ENCODE measurements around the gene CBFA2T2.

The CBFA2T2 gene

DNA sequence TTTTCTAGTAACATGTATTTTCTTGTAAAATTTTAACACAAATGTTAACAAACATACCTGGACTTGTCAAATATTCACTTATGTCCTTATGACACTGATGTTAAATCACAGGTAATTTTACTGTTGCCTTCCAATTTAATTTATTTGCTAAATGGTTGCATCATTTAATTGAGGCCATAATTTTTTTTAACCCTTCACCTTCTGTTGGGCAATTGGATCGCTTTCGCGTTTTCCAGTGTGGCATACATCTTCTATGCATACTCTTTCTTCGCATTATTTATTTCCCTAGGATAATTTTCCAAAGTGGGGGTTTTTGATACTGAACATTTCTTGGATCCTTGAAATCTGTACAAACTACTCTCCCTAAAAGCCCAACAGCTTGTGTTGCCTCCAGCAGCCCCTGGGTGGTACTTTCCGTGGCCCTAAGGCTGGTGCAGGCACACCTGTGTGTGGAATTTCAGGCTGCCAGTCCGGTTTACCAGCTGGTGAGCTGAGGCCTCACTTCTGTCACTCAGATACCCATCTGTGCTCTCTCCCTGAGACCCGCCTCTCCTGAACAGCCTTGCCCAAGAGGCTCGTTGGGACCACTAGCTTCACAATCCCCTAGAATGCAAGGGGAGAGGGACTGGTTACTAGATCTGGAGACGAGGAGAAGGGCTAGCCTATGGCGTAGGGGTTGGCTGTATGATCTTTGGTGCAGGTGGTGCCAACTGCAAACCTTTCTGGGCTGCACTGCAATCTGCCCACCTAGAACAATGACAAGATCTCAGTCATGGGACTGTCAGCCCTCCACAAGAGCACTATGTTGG lies 161.1 kb downstream of the CBFA2T2 start:
- H3K9ac ChIP-seq (ENCODE audit: low read depth, low read length, poor library complexity, severe bottlenecking) = no peak overlapping the region
- H4K20me1 ChIP-seq (ENCODE audit: insufficient read depth, low read length, poor library complexity, severe bottlenecking) = no peaks in the 10 kb centered on the region
- no peak overlapping the region for H3K4me2 ChIP-seq (ENCODE audit: low read depth, low read length, poor library complexity, severe bottlenecking)
- H2AFZ ChIP-seq (ENCODE audit: low read length) = no peak overlapping the region
- H3F3A ChIP-seq (ENCODE audit: low read depth) = no peaks in the 10 kb centered on the region
- H3K9me3 ChIP-seq (ENCODE audit: insufficient read depth, low read depth, low read length) = no peaks in the 10 kb centered on the region
- no peaks in the 10 kb centered on the region for H3K4me1 ChIP-seq (ENCODE audit: insufficient read depth, low read length, poor library complexity, severe bottlenecking)
- no peaks in the 10 kb centered on the region for H3K79me2 ChIP-seq (ENCODE audit: insufficient read depth, low read length)
- H3K36me3 ChIP-seq (ENCODE audit: insufficient read depth, low read length) = no peaks in the 10 kb centered on the region
- H3K9me2 ChIP-seq (replicated peaks; ENCODE audit: low read depth, low read length) = no peaks in the 10 kb centered on the region
- no peak for TF ChIP-seq EZH2phosphoT487 (IDR thresholded peaks at IDR 0.05; ENCODE audit: borderline replicate concordance)
- TF ChIP-seq, protein P1, sequence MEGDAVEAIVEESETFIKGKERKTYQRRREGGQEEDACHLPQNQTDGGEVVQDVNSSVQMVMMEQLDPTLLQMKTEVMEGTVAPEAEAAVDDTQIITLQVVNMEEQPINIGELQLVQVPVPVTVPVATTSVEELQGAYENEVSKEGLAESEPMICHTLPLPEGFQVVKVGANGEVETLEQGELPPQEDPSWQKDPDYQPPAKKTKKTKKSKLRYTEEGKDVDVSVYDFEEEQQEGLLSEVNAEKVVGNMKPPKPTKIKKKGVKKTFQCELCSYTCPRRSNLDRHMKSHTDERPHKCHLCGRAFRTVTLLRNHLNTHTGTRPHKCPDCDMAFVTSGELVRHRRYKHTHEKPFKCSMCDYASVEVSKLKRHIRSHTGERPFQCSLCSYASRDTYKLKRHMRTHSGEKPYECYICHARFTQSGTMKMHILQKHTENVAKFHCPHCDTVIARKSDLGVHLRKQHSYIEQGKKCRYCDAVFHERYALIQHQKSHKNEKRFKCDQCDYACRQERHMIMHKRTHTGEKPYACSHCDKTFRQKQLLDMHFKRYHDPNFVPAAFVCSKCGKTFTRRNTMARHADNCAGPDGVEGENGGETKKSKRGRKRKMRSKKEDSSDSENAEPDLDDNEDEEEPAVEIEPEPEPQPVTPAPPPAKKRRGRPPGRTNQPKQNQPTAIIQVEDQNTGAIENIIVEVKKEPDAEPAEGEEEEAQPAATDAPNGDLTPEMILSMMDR (conservative IDR thresholded peaks at IDR 0.05; ENCODE audit: low read length) = no peak
- H3K27me3 ChIP-seq (ENCODE audit: insufficient read depth, low read length, poor library complexity, severe bottlenecking) = no peaks in the 10 kb centered on the region
- H3K4me3 ChIP-seq (ENCODE audit: low read length, poor library complexity, severe bottlenecking) = no peak overlapping the region

GRCh38 chr20:33651562-33652048 lies 161.7 kb downstream of the CBFA2T2 start:
- Histone ChIP-seq H3K9me2 (replicated peaks; ENCODE audit: low read depth, low read length) (no peaks in the 10 kb centered on the region), H3K36me3 (ENCODE audit: insufficient read depth, low read length) (no peaks in the 10 kb centered on the region), H4K20me1 (ENCODE audit: insufficient read depth, low read length, poor library complexity, severe bottlenecking) (no peaks in the 10 kb centered on the region), H3K4me2 (ENCODE audit: low read depth, low read length, poor library complexity, severe bottlenecking) (no peak overlapping the region), H3K4me1 (ENCODE audit: insufficient read depth, low read length, poor library complexity, severe bottlenecking) (no peaks in the 10 kb centered on the region), H3F3A (ENCODE audit: low read depth) (no peaks in the 10 kb centered on the region), H3K27me3 (ENCODE audit: insufficient read depth, low read length, poor library complexity, severe bottlenecking) (no peaks in the 10 kb centered on the region), H3K79me2 (ENCODE audit: insufficient read depth, low read length) (no peaks in the 10 kb centered on the region), H3K9ac (ENCODE audit: low read depth, low read length, poor library complexity, severe bottlenecking) (no peak overlapping the region), H3K4me3 (ENCODE audit: low read length, poor library complexity, severe bottlenecking) (no peak overlapping the region), H2AFZ (ENCODE audit: low read length) (no peak overlapping the region), H3K9me3 (ENCODE audit: insufficient read depth, low read depth, low read length) (no peaks in the 10 kb centered on the region)
- TF ChIP-seq EZH2phosphoT487 (IDR thresholded peaks at IDR 0.05; ENCODE audit: borderline replicate concordance) = no peak
- TF ChIP-seq, protein P1 (conservative IDR thresholded peaks at IDR 0.05; ENCODE audit: low read length) = no peak

DNA sequence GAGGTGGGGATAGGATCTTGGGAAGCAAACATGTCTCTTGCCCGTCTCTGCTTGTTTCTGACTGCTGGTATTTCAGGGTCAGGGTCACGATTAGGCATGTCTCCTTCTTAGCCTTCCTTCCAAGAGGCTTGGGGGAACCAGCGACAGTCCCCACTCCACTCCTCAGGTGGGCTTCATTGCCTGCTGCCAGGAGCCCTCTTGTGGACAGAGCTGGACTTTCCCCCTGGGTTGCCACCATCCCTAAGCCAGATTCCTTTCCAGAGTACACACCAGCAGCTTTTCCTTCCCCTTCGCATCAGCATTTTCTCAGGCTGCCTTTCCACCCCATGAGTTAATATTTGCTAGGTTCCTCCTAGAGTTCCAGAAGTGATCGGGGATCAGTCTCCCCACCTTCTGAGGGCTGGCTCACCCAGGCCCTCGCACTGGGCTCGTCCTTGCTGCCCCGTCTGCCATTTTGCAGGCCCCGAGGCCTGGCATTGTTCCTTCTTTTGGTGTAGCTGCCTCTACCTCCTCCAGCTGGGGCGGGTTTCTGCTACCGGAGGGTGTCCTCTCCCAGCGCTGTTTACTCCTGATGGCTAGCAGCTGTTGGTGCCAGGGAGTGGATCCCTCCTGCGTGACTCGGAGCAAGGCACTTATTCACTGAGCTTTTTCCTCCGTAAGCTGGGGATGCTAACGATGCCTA lies 163.5 kb downstream of the CBFA2T2 start:
- TF ChIP-seq EZH2phosphoT487 (IDR thresholded peaks at IDR 0.05; ENCODE audit: borderline replicate concordance) = no peak
- TF ChIP-seq, protein P1 (conservative IDR thresholded peaks at IDR 0.05; ENCODE audit: low read length) = peak; percentile 89
- Histone ChIP-seq H3K4me3 (ENCODE audit: low read length, poor library complexity, severe bottlenecking) (no peak overlapping the region), H3K4me1 (ENCODE audit: insufficient read depth, low read length, poor library complexity, severe bottlenecking) (no peaks in the 10 kb centered on the region), H3K36me3 (ENCODE audit: insufficient read depth, low read length) (no peaks in the 10 kb centered on the region), H3K4me2 (ENCODE audit: low read depth, low read length, poor library complexity, severe bottlenecking) (no peak overlapping the region), H3F3A (ENCODE audit: low read depth) (no peaks in the 10 kb centered on the region), H2AFZ (ENCODE audit: low read length) (no peak overlapping the region), H3K9ac (ENCODE audit: low read depth, low read length, poor library complexity, severe bottlenecking) (no peak overlapping the region), H3K27me3 (ENCODE audit: insufficient read depth, low read length, poor library complexity, severe bottlenecking) (no peaks in the 10 kb centered on the region), H3K79me2 (ENCODE audit: insufficient read depth, low read length) (no peaks in the 10 kb centered on the region), H4K20me1 (ENCODE audit: insufficient read depth, low read length, poor library complexity, severe bottlenecking) (no peaks in the 10 kb centered on the region), H3K9me2 (replicated peaks; ENCODE audit: low read depth, low read length) (no peaks in the 10 kb centered on the region), H3K9me3 (ENCODE audit: insufficient read depth, low read depth, low read length) (no peaks in the 10 kb centered on the region)

All from Loucy (cell line).